ENCODE results near the gene CYB561A3.

DNA sequence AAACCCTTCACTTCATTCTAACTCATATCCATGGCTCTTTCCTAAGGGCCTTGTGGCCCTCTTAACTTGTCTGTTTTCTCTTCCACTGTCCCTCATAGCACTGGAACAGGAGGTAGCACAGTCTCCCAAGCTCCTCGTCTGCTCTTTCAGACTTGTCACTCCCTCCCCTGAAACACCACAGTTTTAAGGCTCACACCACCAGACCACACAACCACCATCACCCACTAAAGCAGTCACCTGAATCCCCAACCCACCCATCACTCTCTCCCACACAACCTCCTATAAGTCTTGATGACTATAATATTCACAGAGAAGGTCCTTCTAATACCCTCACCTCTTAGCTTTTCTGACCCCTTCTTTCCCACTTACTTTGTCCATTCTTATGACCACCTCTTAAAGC is 55.5 kb downstream of the CYB561A3 start:
- TF ChIP-seq ESRRG (CRISPR knock-in tag; IDR thresholded peaks at IDR 0.05): no peak
- no peak for TF ChIP-seq SNAI2 (CRISPR knock-in tag; IDR thresholded peaks at IDR 0.05)
- TF ChIP-seq, protein P1, sequence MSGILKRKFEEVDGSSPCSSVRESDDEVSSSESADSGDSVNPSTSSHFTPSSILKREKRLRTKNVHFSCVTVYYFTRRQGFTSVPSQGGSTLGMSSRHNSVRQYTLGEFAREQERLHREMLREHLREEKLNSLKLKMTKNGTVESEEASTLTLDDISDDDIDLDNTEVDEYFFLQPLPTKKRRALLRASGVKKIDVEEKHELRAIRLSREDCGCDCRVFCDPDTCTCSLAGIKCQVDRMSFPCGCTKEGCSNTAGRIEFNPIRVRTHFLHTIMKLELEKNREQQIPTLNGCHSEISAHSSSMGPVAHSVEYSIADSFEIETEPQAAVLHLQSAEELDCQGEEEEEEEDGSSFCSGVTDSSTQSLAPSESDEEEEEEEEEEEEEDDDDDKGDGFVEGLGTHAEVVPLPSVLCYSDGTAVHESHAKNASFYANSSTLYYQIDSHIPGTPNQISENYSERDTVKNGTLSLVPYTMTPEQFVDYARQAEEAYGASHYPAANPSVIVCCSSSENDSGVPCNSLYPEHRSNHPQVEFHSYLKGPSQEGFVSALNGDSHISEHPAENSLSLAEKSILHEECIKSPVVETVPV (CRISPR knock-in tag; IDR thresholded peaks at IDR 0.05): no peak
- no peak for TF ChIP-seq OSR1 (CRISPR knock-in tag; IDR thresholded peaks at IDR 0.05)
- no peak for TF ChIP-seq TCF4 (CRISPR knock-in tag; IDR thresholded peaks at IDR 0.05; ENCODE audit: borderline replicate concordance)
- TF ChIP-seq, protein P2, sequence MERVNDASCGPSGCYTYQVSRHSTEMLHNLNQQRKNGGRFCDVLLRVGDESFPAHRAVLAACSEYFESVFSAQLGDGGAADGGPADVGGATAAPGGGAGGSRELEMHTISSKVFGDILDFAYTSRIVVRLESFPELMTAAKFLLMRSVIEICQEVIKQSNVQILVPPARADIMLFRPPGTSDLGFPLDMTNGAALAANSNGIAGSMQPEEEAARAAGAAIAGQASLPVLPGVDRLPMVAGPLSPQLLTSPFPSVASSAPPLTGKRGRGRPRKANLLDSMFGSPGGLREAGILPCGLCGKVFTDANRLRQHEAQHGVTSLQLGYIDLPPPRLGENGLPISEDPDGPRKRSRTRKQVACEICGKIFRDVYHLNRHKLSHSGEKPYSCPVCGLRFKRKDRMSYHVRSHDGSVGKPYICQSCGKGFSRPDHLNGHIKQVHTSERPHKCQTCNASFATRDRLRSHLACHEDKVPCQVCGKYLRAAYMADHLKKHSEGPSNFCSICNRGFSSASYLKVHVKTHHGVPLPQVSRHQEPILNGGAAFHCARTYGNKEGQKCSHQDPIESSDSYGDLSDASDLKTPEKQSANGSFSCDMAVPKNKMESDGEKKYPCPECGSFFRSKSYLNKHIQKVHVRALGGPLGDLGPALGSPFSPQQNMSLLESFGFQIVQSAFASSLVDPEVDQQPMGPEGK (CRISPR knock-in tag; IDR thresholded peaks at IDR 0.05; ENCODE audit: borderline replicate concordance): no peak
